T-helper 2 cell treated with Interferon-gamma antibody and Interleukin-4, amounts not matched to agents 5 μg/mL and 100 μg/mL, for 36 hours (primary cell): ENCODE measurements around the gene FKBP2.

Source experiments
- DNase-seq: peaks from one replicate; pipeline ENCODE4 v3.0.0; 2021; ENCODE audit warnings: low spot score
- H3K27ac Mint-ChIP-seq: one replicate; pipeline ENCODE4 v1.8.0; 2021; ENCODE audit warnings: mild to moderate bottlenecking, mixed read lengths
- H3K27me3 Mint-ChIP-seq: one replicate; pipeline ENCODE4 v1.8.0; 2021; ENCODE audit warnings: low read depth, mixed read lengths
- H3K36me3 Mint-ChIP-seq: one replicate; pipeline ENCODE4 v1.8.0; 2021; ENCODE audit warnings: low read depth, mixed read lengths
- H3K4me1 Mint-ChIP-seq: one replicate; pipeline ENCODE4 v1.8.0; 2021; ENCODE audit warnings: low read depth, mixed read lengths
- H3K4me3 Mint-ChIP-seq: one replicate; pipeline ENCODE4 v1.8.0; 2022; ENCODE audit warnings: mild to moderate bottlenecking, moderate library complexity, mixed read lengths
- H3K9me3 Mint-ChIP-seq: one replicate; pipeline ENCODE4 v1.8.0; 2021; ENCODE audit warnings: mixed read lengths

Gene FKBP2

DNA sequence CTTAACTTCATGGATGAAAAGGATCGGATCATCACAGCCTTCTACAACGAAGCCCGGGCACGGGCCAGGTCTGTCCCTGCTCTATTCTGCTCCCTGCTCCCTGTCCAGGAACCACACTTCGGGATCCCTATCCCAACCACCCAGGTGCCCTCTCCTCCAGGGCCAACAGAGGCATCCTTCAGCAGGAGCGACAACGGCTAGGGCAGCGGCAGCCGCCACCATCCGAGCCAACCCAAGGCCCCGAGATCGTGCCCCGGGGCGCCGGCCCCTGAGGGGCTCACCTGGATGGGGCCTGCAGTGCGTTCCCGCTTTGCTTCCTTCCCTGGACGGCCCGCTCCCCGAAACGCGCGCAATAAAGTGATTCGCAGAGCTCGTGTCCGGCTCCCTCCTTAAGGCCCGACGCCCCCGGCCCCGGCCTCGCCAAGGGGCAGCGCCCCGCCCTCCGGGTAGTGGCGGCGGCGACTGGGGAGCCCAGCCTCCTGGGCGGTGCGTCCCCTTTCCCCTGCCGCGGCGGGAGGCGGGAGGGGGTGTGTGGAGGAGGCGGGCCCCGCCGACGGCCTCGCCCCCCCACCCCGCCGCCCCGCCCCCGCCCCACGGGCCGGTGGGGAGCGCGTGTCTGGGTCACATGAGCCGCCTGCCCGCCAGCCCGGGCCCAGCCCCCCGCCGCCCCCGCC, 6.8 kb upstream of the FKBP2 start, which contains the start of gene VEGFB:
Gene VEGFB (plus strand): TSS at position 672 of the 674 bp plus-strand sequence. CDS start 250 bp downstream, outside the sequence.
- Mint-ChIP-seq H3K27me3 (no peaks in the 10 kb centered on the region), H3K27ac (peak within 1 kb of the TSS; percentile 71), H3K4me1 (peaks cover 35% of the 10 kb centered on the region), H3K36me3 (peaks cover 17% of the 10 kb centered on the region), H3K9me3 (no peaks in the 10 kb centered on the region), H3K4me3 (peak within 1 kb of the TSS; percentile 87)
- DNase-seq: peak; percentile 72

DNA sequence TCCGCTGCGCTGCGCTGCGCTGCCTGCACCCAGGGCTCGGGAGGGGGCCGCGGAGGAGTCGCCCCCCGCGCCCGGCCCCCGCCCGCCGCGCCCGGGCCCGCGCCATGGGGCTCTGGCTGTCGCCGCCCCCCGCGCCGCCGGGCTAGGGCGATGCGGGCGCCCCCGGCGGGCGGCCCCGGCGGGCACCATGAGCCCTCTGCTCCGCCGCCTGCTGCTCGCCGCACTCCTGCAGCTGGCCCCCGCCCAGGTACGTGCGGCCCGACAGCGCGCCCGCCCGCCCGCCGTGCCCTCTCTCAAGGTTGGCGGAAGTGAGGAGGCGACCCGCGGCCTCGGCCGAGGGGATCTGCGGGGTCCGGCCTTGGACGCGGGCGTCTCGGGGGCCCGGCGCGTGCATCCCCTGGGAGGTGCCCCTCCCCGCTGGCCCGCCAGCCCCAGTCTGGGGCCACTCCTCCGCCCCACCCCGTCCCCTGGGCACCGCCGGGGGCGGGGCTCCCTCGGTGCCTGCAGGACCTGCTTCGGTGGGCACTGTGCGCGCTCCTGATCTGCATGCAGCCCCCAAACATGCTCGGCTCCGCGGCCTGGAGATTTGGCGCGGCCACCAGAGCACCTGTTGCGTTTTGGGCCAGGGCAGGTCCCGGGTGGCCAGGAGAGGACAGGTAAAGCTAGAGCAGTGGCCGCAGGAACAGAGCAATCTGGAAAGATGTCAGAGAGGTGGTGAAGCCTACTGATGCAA, 6.1 kb upstream of the FKBP2 start:
- DNase-seq: peak; percentile 61
- peaks cover 32% of the 10 kb centered on the region for H3K4me1 Mint-ChIP-seq
- H3K27me3 Mint-ChIP-seq: no peaks in the 10 kb centered on the region
- peaks cover 18% of the 10 kb centered on the region for H3K36me3 Mint-ChIP-seq
- H3K27ac Mint-ChIP-seq: peak overlapping the region; percentile 71
- H3K9me3 Mint-ChIP-seq: no peaks in the 10 kb centered on the region
- H3K4me3 Mint-ChIP-seq: peak overlapping the region; percentile 87

DNA sequence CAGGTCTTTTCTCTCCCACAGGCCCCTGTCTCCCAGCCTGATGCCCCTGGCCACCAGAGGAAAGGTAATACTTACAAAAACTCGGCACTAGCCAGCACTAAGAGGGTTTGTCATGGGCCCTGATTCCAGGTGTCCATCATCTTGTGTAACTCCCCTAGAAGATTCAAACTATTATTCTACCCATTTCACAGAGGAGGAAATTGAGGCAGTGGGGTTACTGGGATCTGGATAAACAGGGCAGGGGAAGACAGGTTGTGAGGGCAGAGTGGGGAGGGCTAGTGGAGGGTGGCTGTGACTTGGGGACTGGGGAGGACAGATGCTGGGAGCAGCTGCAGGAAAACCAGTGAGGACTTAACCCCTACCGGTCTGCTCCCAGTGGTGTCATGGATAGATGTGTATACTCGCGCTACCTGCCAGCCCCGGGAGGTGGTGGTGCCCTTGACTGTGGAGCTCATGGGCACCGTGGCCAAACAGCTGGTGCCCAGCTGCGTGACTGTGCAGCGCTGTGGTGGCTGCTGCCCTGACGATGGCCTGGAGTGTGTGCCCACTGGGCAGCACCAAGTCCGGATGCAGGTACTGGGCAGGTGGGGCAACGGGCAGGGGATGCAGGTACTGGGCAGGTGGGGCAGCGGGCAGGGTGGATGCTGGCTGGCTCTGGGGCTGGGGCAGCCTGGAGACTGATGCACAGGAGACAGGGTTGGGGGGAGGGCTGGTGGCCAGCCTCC, 5.3 kb upstream of the FKBP2 start:
- H3K4me3 Mint-ChIP-seq: peak overlapping the region; percentile 87
- H3K27me3 Mint-ChIP-seq: no peaks in the 10 kb centered on the region
- no peaks in the 10 kb centered on the region for H3K9me3 Mint-ChIP-seq
- H3K36me3 Mint-ChIP-seq: peaks cover 23% of the 10 kb centered on the region
- peaks cover 38% of the 10 kb centered on the region for H3K4me1 Mint-ChIP-seq
- no peak for DNase-seq
- peak overlapping the region; percentile 71 for H3K27ac Mint-ChIP-seq

GRCh38 chr11:64237484-64237951, 3.4 kb upstream of the FKBP2 start:
- Mint-ChIP-seq H3K36me3 (peaks cover 24% of the 10 kb centered on the region), H3K4me3 (no peak overlapping the region), H3K27ac (no peak overlapping the region), H3K9me3 (no peaks in the 10 kb centered on the region), H3K27me3 (no peaks in the 10 kb centered on the region), H3K4me1 (peaks cover 34% of the 10 kb centered on the region)
- DNase-seq: no peak

DNA sequence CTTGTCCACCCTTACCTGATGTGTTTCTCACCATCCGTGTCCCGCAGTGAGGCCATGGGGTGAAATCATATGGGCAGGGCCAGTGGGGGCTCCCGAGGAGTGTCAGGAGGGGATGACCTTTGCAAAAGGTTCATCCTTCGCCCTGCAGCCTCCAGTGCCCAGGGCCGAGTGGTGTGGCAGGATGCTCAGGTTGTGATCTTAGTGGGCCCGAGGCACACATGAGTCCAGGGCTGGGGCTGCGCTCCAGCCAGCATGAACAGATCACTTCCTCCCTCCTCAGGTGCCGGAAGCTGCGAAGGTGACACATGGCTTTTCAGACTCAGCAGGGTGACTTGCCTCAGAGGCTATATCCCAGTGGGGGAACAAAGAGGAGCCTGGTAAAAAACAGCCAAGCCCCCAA, 2.8 kb upstream of the FKBP2 start:
- H3K27me3 Mint-ChIP-seq: no peaks in the 10 kb centered on the region
- DNase-seq: no peak
- no peak overlapping the region for H3K4me3 Mint-ChIP-seq
- no peaks in the 10 kb centered on the region for H3K9me3 Mint-ChIP-seq
- peaks cover 31% of the 10 kb centered on the region for H3K4me1 Mint-ChIP-seq
- H3K36me3 Mint-ChIP-seq: peaks cover 27% of the 10 kb centered on the region
- H3K27ac Mint-ChIP-seq: peak overlapping the region; percentile 8

GRCh38 chr11:64238999-64239398, 1.9 kb upstream of the FKBP2 start:
- peak overlapping the region; percentile 20 for H3K27ac Mint-ChIP-seq
- no peaks in the 10 kb centered on the region for H3K27me3 Mint-ChIP-seq
- H3K4me3 Mint-ChIP-seq: peak overlapping the region; percentile 43
- H3K9me3 Mint-ChIP-seq: no peaks in the 10 kb centered on the region
- no peak for DNase-seq
- H3K4me1 Mint-ChIP-seq: peaks cover 33% of the 10 kb centered on the region
- H3K36me3 Mint-ChIP-seq: peaks cover 36% of the 10 kb centered on the region

- H3K27me3 Mint-ChIP-seq: no peaks in the 10 kb centered on the region
Observed at GRCh38 chr11:64239662-64240434, 1.0 kb upstream of the FKBP2 start.

DNA sequence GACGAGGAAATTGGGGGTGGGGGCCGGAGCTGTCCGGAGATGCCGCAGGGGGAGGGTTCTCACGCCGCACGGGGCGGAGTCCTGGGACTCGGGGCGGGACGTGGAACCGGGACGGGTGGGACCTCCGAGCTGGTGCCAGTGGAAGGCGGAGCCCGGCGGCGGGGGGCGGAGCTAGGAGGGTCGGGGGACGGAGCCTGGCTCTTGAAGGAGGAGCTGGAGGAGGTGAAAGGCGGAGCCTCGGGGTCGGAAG, 271 bp downstream of the FKBP2 start:
- H3K4me3 Mint-ChIP-seq: peak overlapping the region; percentile 91
- peaks cover 24% of the 10 kb centered on the region for H3K4me1 Mint-ChIP-seq
- no peaks in the 10 kb centered on the region for H3K9me3 Mint-ChIP-seq
- H3K36me3 Mint-ChIP-seq: peaks cover 36% of the 10 kb centered on the region
- DNase-seq: peak; percentile 99
- H3K27ac Mint-ChIP-seq: peak overlapping the region; percentile 95
- no peaks in the 10 kb centered on the region for H3K27me3 Mint-ChIP-seq

More at GRCh38 chr11:64239662-64240434, 1.0 kb upstream of the FKBP2 start:
- Mint-ChIP-seq H3K27ac (peak overlapping the region; percentile 95), H3K4me1 (peaks cover 33% of the 10 kb centered on the region), H3K36me3 (peaks cover 38% of the 10 kb centered on the region), H3K9me3 (no peaks in the 10 kb centered on the region), H3K4me3 (peak overlapping the region; percentile 91)
- DNase-seq: no peak

GRCh38 chr11:64241491-64242374, 838 bp downstream of the FKBP2 start:
- peaks cover 24% of the 10 kb centered on the region for H3K4me1 Mint-ChIP-seq
- no peaks in the 10 kb centered on the region for H3K9me3 Mint-ChIP-seq
- H3K36me3 Mint-ChIP-seq: peaks cover 36% of the 10 kb centered on the region
- H3K27ac Mint-ChIP-seq: peak overlapping the region; percentile 95
- H3K4me3 Mint-ChIP-seq: peak overlapping the region; percentile 91
- H3K27me3 Mint-ChIP-seq: no peaks in the 10 kb centered on the region
- no peak for DNase-seq

GRCh38 chr11:64243236-64243854, 2.5 kb downstream of the FKBP2 start:
- Mint-ChIP-seq H3K9me3 (no peaks in the 10 kb centered on the region), H3K4me1 (peaks cover 26% of the 10 kb centered on the region), H3K36me3 (peaks cover 26% of the 10 kb centered on the region), H3K27me3 (no peaks in the 10 kb centered on the region), H3K27ac (peak overlapping the region; percentile 31), H3K4me3 (peak overlapping the region; percentile 54)
- DNase-seq: no peak

DNA sequence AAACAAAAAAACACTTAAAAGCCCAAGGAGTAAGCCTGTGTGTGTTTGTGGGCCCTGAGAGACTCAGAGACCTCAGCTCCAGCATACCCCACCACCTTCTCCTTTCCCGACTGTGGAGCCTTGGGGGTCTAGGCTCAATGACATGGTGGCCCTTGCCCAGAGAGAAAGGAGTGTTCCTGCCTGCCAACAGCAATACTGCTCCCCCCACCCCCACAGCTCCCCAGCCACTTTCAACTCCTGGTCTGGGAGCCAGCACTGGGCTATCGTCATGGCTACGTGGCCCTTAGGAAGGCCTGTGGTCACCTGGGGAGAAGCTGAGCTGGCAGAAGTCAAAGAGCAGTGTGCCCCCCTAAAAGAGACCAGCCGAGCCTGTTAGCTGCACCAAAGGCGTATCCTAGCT, 3.2 kb downstream of the FKBP2 start:
- Mint-ChIP-seq H3K27ac (peak overlapping the region; percentile 31), H3K9me3 (no peaks in the 10 kb centered on the region), H3K4me1 (peaks cover 26% of the 10 kb centered on the region), H3K4me3 (peak overlapping the region; percentile 54), H3K27me3 (no peaks in the 10 kb centered on the region), H3K36me3 (peaks cover 23% of the 10 kb centered on the region)
- DNase-seq: no peak

DNA sequence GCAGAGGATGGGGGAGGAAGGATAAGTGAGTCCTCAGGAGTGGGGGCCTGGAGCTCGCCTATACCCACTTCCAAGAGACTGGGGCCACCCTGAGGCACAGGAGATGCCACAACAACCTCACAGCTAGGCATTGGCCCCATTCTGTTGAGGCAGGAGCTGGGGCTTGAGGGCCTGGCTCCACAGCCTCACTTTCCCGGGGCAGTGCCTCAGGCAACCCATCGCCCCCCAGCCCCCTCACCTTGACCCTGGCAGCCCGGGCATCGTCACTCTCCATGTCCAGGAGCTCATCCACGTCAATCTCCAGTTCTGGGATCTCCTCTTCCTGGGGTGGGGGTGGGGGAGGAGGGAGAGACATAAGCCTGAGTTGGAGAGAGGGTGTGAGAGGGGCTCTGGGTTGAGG, 4.1 kb downstream of the FKBP2 start:
- peaks cover 20% of the 10 kb centered on the region for H3K36me3 Mint-ChIP-seq
- H3K27me3 Mint-ChIP-seq: no peaks in the 10 kb centered on the region
- peak overlapping the region; percentile 91 for H3K4me3 Mint-ChIP-seq
- no peak for DNase-seq
- H3K4me1 Mint-ChIP-seq: peaks cover 28% of the 10 kb centered on the region
- no peaks in the 10 kb centered on the region for H3K9me3 Mint-ChIP-seq
- peak overlapping the region; percentile 36 for H3K27ac Mint-ChIP-seq
